Measurements from ENCODE around the gene PSMB5.
A peak's percentile ranks its signal among the peaks of the same experiment; 100 is the strongest.

PSMB5 gene

GRCh38 chr14:23058654-23059504 lies 24.2 kb upstream of the PSMB5 start:
- Histone ChIP-seq H3K4me3 (ENCODE audit: extremely low read depth, insufficient read depth, low read length, poor library complexity, severe bottlenecking) (no peak overlapping the region), H3K9me3 (ENCODE audit: control insufficient read depth, low read length) (no peaks in the 10 kb centered on the region), H3K36me3 (ENCODE audit: control insufficient read depth, insufficient read depth, low read length) (peaks cover 58% of the 10 kb centered on the region), H3K4me1 (ENCODE audit: control insufficient read depth, insufficient read depth, low read length, poor library complexity, severe bottlenecking) (peaks cover 41% of the 10 kb centered on the region), H3K27ac (ENCODE audit: low read depth, low read length, severe bottlenecking) (no peak overlapping the region)
- 95 to 96% methylated on average over 31 to 32 of the region's 32 CpGs for whole genome bisulfite sequencing, 2 experiments (ENCODE audit: insufficient coverage in 2 of 2)

GRCh38 chr14:23057757-23058653 lies 23.3 kb upstream of the PSMB5 start:
- Histone ChIP-seq H3K27ac (ENCODE audit: low read depth, low read length, severe bottlenecking) (peak overlapping the region; percentile 73), H3K4me3 (ENCODE audit: extremely low read depth, insufficient read depth, low read length, poor library complexity, severe bottlenecking) (peak overlapping the region; percentile 56), H3K36me3 (ENCODE audit: control insufficient read depth, insufficient read depth, low read length) (peaks cover 57% of the 10 kb centered on the region), H3K4me1 (ENCODE audit: control insufficient read depth, insufficient read depth, low read length, poor library complexity, severe bottlenecking) (peaks cover 34% of the 10 kb centered on the region), H3K9me3 (ENCODE audit: control insufficient read depth, low read length) (no peaks in the 10 kb centered on the region)
- 2 to 4% methylated on average over 42 to 48 of the region's 51 CpGs for WGBS, 2 experiments (ENCODE audit: insufficient coverage in 2 of 2)

- peaks cover 52% of the 10 kb centered on the region for H3K36me3 ChIP-seq (ENCODE audit: control insufficient read depth, insufficient read depth, low read length)
- peaks cover 26% of the 10 kb centered on the region for H3K4me1 ChIP-seq (ENCODE audit: control insufficient read depth, insufficient read depth, low read length, poor library complexity, severe bottlenecking)
- H3K9me3 ChIP-seq (ENCODE audit: control insufficient read depth, low read length): no peaks in the 10 kb centered on the region
- H3K4me3 ChIP-seq (ENCODE audit: extremely low read depth, insufficient read depth, low read length, poor library complexity, severe bottlenecking): peak within 1 kb of the TSS; percentile 56
- 0% methylated on average over 34 to 69 of the region's 73 CpGs for WGBS, 2 experiments (ENCODE audit: insufficient coverage in 2 of 2)
- H3K27ac ChIP-seq (ENCODE audit: low read depth, low read length, severe bottlenecking): peak within 1 kb of the TSS; percentile 73
These were observed 22.5 kb upstream of the PSMB5 start, which contains the start of gene CDH24 for GRCh38 chr14:23056956-23057756. Gene CDH24 (minus strand): TSS chr14:23057520. CDS start chr14:23055733, 1,787 bp downstream.

- Histone ChIP-seq H3K4me3 (ENCODE audit: extremely low read depth, insufficient read depth, low read length, poor library complexity, severe bottlenecking) (peak overlapping the region; percentile 56), H3K27ac (ENCODE audit: low read depth, low read length, severe bottlenecking) (peak overlapping the region; percentile 6), H3K4me1 (ENCODE audit: control insufficient read depth, insufficient read depth, low read length, poor library complexity, severe bottlenecking) (peaks cover 19% of the 10 kb centered on the region), H3K9me3 (ENCODE audit: control insufficient read depth, low read length) (no peaks in the 10 kb centered on the region), H3K36me3 (ENCODE audit: control insufficient read depth, insufficient read depth, low read length) (peaks cover 49% of the 10 kb centered on the region)
- 5 to 7% methylated on average over 10 of the region's 17 CpGs for WGBS, 2 experiments (ENCODE audit: insufficient coverage in 2 of 2)
These were observed 21.6 kb upstream of the PSMB5 start for GRCh38 chr14:23056145-23056955.

GRCh38 chr14:23055621-23056144 lies 21.0 kb upstream of the PSMB5 start:
- Histone ChIP-seq H3K9me3 (ENCODE audit: control insufficient read depth, low read length) (no peaks in the 10 kb centered on the region), H3K27ac (ENCODE audit: low read depth, low read length, severe bottlenecking) (peak overlapping the region; percentile 6), H3K36me3 (ENCODE audit: control insufficient read depth, insufficient read depth, low read length) (peaks cover 47% of the 10 kb centered on the region), H3K4me3 (ENCODE audit: extremely low read depth, insufficient read depth, low read length, poor library complexity, severe bottlenecking) (no peak overlapping the region), H3K4me1 (ENCODE audit: control insufficient read depth, insufficient read depth, low read length, poor library complexity, severe bottlenecking) (peaks cover 15% of the 10 kb centered on the region)
- WGBS, 2 experiments (ENCODE audit: insufficient coverage in 2 of 2): 92 to 93% methylated on average over 5 of the region's 6 CpGs

- Histone ChIP-seq H3K27ac (ENCODE audit: low read depth, low read length, severe bottlenecking) (no peak overlapping the region), H3K9me3 (ENCODE audit: control insufficient read depth, low read length) (no peaks in the 10 kb centered on the region), H3K36me3 (ENCODE audit: control insufficient read depth, insufficient read depth, low read length) (peaks cover 47% of the 10 kb centered on the region), H3K4me3 (ENCODE audit: extremely low read depth, insufficient read depth, low read length, poor library complexity, severe bottlenecking) (no peak overlapping the region), H3K4me1 (ENCODE audit: control insufficient read depth, insufficient read depth, low read length, poor library complexity, severe bottlenecking) (peaks cover 11% of the 10 kb centered on the region)
- 97% methylated on average over 12 of the region's 12 CpGs for WGBS, 2 experiments (ENCODE audit: insufficient coverage in 2 of 2)
These were observed 20.4 kb upstream of the PSMB5 start for GRCh38 chr14:23055147-23055550.

- no peaks in the 10 kb centered on the region for H3K9me3 ChIP-seq (ENCODE audit: control insufficient read depth, low read length)
- no peak overlapping the region for H3K27ac ChIP-seq (ENCODE audit: low read depth, low read length, severe bottlenecking)
- H3K36me3 ChIP-seq (ENCODE audit: control insufficient read depth, insufficient read depth, low read length): peaks cover 45% of the 10 kb centered on the region
- no peak overlapping the region for H3K4me3 ChIP-seq (ENCODE audit: extremely low read depth, insufficient read depth, low read length, poor library complexity, severe bottlenecking)
- peaks cover 11% of the 10 kb centered on the region for H3K4me1 ChIP-seq (ENCODE audit: control insufficient read depth, insufficient read depth, low read length, poor library complexity, severe bottlenecking)
- 87 to 93% methylated on average over 7 to 11 of the region's 17 CpGs for WGBS, 2 experiments (ENCODE audit: insufficient coverage in 2 of 2)
These were observed 19.5 kb upstream of the PSMB5 start for GRCh38 chr14:23054000-23054811.

GRCh38 chr14:23053426-23053825 lies 18.7 kb upstream of the PSMB5 start:
- Histone ChIP-seq H3K36me3 (ENCODE audit: control insufficient read depth, insufficient read depth, low read length) (peaks cover 45% of the 10 kb centered on the region), H3K27ac (ENCODE audit: low read depth, low read length, severe bottlenecking) (no peak overlapping the region), H3K4me3 (ENCODE audit: extremely low read depth, insufficient read depth, low read length, poor library complexity, severe bottlenecking) (no peak overlapping the region), H3K9me3 (ENCODE audit: control insufficient read depth, low read length) (no peaks in the 10 kb centered on the region), H3K4me1 (ENCODE audit: control insufficient read depth, insufficient read depth, low read length, poor library complexity, severe bottlenecking) (peaks cover 11% of the 10 kb centered on the region)
- WGBS, 2 experiments (ENCODE audit: insufficient coverage in 2 of 2): 93 to 97% methylated on average over 7 to 9 of the region's 10 CpGs

- Histone ChIP-seq H3K27ac (ENCODE audit: low read depth, low read length, severe bottlenecking) (no peak overlapping the region), H3K36me3 (ENCODE audit: control insufficient read depth, insufficient read depth, low read length) (peaks cover 47% of the 10 kb centered on the region), H3K4me3 (ENCODE audit: extremely low read depth, insufficient read depth, low read length, poor library complexity, severe bottlenecking) (no peak overlapping the region), H3K4me1 (ENCODE audit: control insufficient read depth, insufficient read depth, low read length, poor library complexity, severe bottlenecking) (peaks cover 6% of the 10 kb centered on the region), H3K9me3 (ENCODE audit: control insufficient read depth, low read length) (no peaks in the 10 kb centered on the region)
- WGBS, 2 experiments (ENCODE audit: insufficient coverage in 2 of 2): 50% methylated on average over 1 of the region's 3 CpGs; no CpG with 5 or more reads in 1 of the 2 experiments
These were observed 18.0 kb upstream of the PSMB5 start for GRCh38 chr14:23052671-23053070.

Data from mesodermal cell (in vitro differentiated cells).